IPS DF 4.7 (cell line): Measurements from ENCODE around the gene TMEM247.

Experiments used
- DNase-seq: peaks from one replicate; pipeline ENCODE4 v3.0.0-alpha.2; 2013; ENCODE audit warnings: low spot score; ENCODE audit errors: extremely low read depth

Gene TMEM247

DNA sequence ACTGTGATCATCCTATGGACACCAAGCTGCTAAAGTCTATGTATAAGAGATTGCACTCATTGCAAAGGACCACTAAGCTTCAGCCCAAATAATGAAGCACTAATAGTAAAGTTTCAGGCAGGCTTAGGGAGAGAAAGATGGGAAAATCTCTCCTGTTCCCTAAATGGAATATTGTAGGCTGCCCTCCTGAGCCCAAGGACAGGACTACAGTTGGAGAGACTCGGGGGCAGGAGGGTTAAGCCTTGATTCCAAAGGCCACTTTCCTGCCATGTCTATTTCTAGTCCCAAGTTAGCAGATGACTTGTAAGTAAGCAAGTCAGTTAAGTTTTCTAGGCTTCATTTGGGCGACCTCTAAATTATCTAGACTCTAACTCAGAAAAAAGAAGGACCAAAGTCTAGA is 9.0 kb downstream of the TMEM247 start:
- no peak for DNase-seq

- DNase-seq, result no peak
Measured at GRCh38 chr2:46489423-46490174, 10.2 kb downstream of the TMEM247 start.

DNA sequence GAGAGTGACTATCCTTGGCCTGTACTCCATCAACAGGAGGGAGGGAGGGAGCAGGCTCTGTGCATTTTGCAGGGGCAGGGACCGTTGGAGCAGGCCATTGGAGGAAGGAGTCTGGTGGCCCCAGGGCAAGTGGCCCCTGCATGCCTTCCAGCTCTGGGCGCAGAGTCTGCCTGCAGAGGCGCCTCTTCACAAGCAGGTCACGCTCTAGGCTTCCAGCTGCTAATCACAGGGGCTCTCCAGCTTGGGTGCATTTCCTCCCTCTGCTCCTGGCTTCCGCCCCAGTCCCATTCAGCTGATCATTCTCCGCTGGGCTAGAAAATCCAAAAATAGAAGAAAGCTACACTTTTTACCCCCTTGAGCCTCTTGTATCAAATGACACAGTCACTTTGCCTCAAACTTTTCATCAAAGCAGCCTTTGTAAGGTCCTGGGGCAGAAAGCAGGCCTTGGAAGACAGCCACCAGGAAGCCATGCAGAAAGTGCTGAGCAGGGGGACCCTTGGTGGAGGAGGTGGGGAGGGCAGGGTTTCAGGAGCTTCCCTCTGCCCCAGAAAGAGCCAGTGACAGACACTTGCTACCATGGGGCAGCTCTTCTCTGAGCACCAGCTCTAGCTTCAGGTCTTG is 11.3 kb downstream of the TMEM247 start:
- DNase-seq, result no peak

- DNase-seq, result no peak
Measured at GRCh38 chr2:46492301-46492700, 12.9 kb downstream of the TMEM247 start.

DNA sequence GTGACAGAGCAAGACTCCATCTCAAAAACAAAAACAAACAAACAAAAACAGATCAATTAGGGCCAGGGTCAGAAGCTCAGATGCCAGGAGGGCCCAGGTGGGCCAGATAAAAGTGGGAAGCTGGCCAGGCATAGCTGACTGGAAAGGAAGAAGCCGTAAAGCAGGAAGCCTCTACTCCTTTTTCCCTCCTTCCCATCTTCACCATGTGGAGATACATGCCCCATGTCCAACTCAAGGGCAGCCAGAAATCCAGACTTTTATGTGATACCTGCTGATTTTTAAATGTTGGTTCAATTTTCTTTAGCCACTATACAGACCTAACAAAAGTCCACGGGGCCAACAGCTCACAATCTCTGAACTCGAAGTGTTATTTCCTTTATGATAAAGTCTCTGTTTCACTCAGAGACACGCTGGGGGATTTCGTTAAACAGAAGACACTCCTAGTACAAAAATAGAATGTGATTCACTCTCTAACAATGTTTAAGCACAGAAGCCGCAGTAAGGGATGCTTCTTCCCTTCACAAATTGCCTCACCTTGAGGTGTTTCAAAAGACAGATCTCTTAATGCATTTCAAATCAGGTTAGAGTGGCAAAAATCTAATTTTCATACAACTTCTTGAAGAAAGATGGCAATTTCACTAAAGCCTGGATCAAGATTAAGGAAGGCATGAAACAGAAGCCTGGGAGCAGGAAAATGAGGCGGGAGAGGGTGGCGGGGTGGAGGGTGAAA is 14.0 kb downstream of the TMEM247 start:
- no peak for DNase-seq

- no peak for DNase-seq
Measured at GRCh38 chr2:46493971-46494250, 14.5 kb downstream of the TMEM247 start.

DNA sequence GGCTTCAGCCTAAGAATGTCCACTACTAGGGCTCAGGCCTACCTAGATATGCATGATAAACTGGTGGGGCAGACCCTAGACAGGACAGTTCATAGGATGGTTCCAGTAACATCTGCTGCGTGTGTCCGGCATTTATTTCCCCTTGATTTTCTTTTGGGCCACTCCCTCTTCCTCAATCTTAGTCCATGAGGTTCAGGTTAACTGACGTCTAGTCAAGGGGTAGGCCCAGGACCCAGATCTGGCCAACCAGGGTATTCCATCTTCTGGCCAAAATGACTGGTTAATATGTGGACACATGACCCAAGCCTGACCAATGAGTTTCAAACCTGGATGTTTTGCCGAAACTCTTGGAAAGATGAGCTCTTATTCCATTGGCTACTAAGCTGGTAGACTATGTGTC is 15.2 kb downstream of the TMEM247 start:
- DNase-seq, result no peak

GRCh38 chr2:46495231-46496030 is 16.1 kb downstream of the TMEM247 start:
- DNase-seq, result no peak

DNA sequence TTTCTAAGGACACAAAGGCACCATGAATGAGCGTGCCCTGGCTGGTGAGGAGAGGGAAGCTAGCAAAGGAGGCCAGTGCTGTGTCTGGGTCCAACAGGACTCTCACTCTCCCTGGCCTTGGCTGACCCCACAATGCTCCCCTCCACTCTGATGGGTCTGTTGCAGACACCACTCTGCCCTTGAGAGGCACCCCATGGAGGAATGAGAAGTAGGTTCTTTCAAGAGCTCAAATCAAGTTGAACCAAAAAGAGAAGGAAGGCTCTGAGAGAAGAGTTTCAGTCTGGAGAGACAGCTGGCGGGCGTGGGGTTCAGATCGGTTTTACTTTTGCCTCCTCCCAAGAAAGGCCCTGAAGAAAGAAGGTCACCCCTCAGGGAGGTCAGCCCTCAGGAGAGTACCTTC is 18.4 kb downstream of the TMEM247 start:
- DNase-seq, result no peak

DNA sequence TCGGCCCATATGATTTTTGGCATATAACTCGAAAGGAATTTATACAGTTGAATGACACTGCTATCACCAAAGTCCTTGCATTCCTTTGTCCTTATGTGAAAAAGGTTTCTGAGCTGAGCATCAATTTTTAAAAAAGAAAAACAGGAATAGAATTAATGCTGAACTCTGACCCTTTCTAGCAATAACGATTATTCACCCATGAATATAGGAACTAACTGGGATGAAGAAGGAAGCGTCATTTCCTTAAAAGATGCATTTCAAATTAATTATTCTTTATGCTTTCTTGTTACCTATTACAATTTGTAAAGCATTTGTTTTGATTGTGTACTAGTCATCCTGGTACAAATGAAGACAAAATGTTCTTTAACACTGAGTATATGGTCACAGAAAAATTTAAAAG is 19.3 kb downstream of the TMEM247 start:
- no peak for DNase-seq

GRCh38 chr2:46499392-46499785 is 20.0 kb downstream of the TMEM247 start:
- no peak for DNase-seq

DNA sequence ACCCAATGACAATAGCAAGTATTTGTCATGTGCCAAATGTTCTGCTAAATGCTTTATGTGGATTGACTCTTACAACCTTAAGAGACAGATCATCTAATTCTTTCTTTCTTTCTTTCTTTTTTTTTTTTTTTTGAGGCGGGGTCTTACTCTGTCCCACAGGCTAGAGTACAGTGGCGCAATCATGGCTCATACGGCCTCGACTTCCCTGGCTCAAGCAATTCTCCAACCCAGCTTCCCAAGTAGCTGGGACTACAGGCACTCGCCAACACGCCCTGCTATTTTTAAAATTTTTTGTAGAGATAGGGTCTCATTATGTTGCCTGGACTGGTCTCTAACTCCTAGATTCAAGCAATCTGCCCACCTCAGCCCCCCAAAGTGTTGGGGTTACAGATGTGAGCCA is 21.4 kb downstream of the TMEM247 start:
- no peak for DNase-seq

DNA sequence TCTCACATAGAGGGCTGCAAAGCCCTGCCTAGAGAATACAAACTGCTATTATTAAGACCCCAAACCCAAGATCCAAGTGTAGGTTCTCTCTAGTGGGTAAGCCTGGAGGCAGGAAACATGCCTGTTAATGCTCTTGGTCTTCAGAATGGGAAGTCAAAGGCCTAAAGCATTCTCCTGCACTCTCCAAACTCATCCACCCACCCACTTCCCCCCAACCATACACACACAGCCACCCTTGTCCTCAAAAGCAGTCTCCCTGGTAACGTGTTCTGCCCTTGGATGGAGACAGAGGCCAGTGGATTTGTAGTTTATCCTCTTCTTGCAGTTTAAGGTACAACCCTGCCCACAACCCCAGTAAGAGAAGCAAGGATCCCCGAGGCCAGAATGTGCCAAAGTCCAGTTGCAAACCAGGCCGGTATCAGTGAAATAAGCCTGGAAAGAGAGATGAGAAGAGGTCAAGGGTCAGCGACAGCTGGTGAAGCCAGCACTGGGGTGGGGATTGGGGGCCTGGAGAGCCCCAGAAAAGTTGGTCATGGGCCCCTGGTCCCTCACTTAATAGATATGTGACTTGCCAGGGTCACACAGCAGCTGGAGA is 23.0 kb downstream of the TMEM247 start:
- DNase-seq, result no peak

DNA sequence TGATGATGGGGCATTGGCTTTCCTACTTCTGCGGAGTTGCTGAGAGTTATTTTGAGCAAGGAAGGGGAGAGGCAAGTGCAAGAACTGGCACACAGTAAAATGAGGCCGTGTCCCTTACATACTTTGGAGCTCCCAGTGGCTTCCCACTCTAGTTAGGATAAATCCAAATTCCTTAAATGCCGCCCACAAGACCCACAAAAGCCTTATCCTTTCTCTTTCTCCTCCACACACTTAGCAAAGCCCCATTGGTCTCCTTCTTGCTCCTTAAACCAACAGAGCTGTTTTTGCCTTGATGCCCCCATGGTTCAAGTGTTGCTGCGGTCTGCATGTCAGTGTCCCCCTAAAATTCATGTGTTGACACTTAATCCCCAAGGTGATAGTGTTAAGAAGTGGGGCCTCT is 24.3 kb downstream of the TMEM247 start:
- no peak for DNase-seq

DNA sequence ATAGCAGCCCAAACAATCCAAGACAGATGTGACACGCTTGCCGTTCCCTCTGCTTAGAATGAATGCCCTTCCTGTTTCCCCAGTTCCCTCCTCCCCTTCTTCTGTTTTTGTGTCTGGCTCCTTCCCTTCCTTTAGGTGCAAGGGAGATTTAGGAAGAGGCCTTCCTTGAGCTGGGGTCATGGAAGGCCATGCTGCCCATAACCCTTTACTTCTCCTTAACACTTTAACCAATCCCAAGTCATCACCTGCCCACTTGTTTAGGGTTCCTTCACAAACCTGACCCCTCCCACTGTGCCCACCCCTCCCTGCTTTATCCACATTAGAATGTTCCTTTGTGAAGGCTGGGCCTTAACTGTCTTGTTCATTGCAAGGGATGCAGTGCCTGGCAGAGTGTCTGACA is 24.9 kb downstream of the TMEM247 start:
- no peak for DNase-seq

- no peak for DNase-seq
Measured at GRCh38 chr2:46504685-46505471, 25.5 kb downstream of the TMEM247 start.

- DNase-seq, result no peak
Measured at GRCh38 chr2:46505472-46505783, 26.1 kb downstream of the TMEM247 start.

GRCh38 chr2:46506131-46506706 is 26.9 kb downstream of the TMEM247 start:
- no peak for DNase-seq

DNA sequence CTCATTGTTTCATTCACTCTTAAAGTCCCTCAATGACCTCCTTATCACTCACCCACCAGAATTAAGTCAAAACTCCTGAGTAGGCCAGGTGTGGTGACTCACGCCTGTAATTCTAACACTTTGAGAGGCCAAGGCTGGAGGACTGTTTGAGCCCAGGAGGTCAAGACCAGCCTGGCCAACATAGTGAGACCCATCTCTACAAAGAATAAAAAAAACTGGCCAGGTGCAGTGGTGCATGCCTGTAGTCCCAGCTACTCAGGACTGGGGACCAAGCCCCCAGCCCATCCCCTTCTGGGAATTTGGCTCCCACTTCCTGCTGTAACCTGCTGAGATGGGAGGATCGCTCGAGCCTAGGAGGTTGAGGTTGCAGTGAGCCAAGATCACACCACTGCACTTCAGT is 28.9 kb downstream of the TMEM247 start:
- DNase-seq, result no peak

DNA sequence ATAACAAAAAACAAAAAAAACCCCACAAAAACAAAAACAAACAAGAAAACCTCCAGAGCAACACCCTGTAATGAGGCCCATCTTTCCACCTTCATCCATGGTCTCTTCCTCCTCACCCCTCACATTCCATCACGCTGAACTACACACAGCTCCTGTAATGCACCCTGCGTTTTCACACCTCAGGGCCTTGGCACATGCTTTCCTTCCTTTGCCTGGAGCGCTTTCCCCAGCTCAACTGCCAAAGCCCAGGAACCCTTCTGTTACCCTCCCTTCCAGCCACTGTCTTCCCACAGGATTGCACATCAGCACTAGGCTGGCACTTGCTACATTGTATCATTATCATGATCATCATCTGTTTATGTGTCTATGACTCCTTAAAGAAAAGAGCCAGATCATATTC is 29.4 kb downstream of the TMEM247 start:
- no peak for DNase-seq

- DNase-seq, result no peak
Measured at GRCh38 chr2:46509804-46510203, 30.4 kb downstream of the TMEM247 start.
